GM12872 (cell line): ENCODE measurements around the gene TTBK1.

Source experiments
- CTCF ChIP-seq: IDR thresholded peaks from 3 replicates; pipeline ENCODE4 v1.5.1; 2011; ENCODE audit warnings: low read depth, mild to moderate bottlenecking, low read length, moderate library complexity; ENCODE audit not compliant: insufficient read depth

Gene TTBK1

DNA sequence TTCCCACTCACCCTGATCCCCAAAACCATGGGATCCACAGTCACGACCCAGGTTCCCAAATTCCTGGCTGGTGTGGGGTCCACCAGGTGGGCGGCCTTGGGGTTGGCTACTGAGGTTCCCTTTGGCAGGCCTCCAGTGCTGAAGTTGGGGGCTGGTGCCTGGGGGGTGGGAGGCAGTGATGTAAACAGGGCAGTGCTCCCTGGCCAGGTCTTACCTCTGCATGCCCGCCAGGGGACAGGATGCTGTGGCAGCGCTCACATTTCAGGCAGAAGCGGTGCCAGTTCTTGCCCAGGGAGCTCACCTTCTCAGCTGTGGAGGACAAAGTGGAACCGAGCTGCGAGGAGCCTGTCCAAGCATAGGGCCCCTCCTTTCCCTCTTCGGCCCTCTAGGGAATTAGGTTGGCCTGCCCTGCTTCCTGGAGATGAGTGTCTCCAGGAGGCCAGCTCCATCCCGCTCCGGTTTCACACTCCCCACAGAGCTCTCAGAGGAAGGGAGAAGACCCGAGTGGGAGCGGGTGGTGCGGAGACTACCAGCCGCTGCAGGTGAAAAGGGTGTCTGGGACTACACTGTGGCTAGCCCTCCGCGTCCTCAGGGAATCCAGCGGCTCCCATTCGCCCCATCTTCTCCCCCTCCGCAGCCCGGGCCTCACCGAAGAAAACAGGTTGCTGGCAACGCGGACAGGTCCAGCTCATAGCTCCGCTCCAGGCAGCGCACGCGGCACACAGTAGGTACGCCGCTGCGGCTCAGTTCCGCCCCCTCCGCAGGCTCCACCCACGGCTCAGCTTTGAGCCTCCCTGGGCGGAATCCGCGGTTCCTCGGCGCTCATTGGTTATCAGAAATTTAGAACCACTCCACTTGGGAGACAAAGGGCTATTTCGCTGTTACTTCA is 65.1 kb downstream of the TTBK1 start, which contains the start of gene CRIP3:
CRIP3 (minus strand) TSS at position 726 of the 889 bp plus-strand sequence; CDS start at position 692, 34 bp downstream.
- peak; percentile 88 for TF ChIP-seq CTCF

DNA sequence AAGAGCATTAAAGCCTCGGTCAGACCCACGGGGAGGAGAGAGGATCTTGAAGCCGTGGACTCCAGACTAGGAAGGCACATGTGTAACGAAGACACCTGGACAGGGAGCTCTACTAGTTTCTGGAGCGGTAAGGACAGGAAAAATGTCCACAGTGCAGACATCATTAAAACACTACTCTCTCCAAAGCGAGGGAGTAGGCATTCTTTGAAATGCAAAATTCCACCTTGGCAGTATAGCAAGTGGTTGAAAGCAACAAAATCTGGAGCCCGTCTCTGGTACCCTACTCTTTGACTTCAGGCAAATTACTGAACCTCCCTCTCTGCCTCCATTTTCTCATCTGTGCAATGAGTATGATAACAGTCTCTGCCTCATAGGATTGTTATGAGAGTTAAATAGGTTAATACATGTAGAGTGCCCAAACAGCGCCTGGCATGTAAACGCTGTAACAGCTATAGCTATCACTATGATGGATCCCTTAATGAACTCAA is 65.8 kb downstream of the TTBK1 start:
- TF ChIP-seq CTCF = no peak

- TF ChIP-seq CTCF = no peak
Observed at GRCh38 chr6:43310134-43310533, 66.9 kb downstream of the TTBK1 start.

DNA sequence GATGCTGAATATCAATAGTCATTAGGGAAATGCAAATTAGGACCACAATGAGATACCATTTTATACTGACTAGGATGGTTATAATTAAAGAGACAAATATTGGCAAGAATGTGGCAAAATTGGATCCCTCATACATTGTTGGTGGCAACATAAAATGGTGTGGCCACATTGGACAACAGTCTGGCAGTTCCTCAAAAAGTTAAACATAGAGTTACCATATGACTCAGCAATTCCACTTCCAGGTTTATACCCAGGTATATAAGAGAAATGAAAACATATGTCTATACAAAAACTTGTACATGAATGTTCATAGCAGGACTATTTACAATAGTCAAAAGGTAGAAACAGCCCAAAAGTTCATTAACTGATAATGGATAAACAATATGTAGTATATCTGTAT is 67.3 kb downstream of the TTBK1 start:
- TF ChIP-seq CTCF = no peak

GRCh38 chr6:43311666-43312065 is 68.4 kb downstream of the TTBK1 start:
- TF ChIP-seq CTCF = no peak

DNA sequence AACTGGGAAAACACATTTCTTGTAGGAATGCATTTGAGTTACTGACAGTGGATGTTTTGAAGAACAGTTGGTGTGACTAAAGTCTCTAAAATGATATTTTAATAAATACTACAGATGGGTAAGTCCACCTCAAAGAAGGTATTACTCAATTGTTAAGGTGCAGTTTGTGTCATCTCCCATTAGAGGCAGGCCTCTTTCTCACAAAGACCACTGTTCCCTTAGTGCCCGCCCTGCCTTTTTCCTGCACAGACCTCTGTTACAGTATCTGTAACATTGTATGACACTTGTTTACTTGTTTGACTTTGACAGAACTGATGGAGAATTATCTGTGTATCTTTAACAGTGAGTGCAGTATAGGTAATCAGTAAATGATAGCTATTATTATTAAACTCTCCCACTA is 70.5 kb downstream of the TTBK1 start:
- no peak for TF ChIP-seq CTCF

GRCh38 chr6:43318011-43318410 is 74.7 kb downstream of the TTBK1 start:
- no peak for TF ChIP-seq CTCF
